ENCODE data around the gene OBSCN. TPM values are rescaled to one million over a fixed set of nuclear protein-coding genes. Genes with fewer than 3 reads are reported as not detected.
A peak's percentile ranks its signal among the peaks of the same experiment; 100 is the strongest.
"Not testable (repeated sequence)": the region's sequence is repeated elsewhere in the genome, so short reads cannot be mapped to it uniquely, and the experiment has no call there.

The OBSCN gene
- total and polyA plus RNA-seq, 11 donors = 155 to 524 (median 354) TPM

- 72 to 78% (median 76%) methylated on average over 22 of the region's 22 CpGs for WGBS, 4 donors
- peaks cover 0 to 90% (median 37%) of the 10 kb centered on the region in 9 donors for H3K36me3 ChIP-seq
Measured at GRCh38 chr1:228267962-228268880, 60.4 kb downstream of the OBSCN start.

DNA sequence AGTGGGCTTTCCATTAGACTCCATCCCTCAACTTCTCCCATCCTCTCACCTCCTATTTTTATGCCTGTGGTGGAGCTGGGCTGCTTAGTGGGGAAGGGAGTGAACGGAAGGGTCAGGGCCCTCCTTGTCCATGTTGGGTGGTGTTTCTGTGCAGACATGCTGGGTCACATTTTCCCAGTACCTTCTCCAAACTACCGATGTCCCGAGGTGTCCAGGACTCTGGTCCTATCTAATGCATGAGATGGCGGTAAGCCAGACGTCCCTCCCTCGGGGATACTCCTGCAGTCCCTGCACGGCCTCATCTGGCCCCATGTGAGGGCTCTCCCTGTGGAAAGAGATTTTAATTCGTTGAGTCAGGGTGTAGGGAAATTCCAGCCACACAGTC, 61.0 kb downstream of the OBSCN start:
- Histone ChIP-seq H3K36me3 (peaks cover 0 to 90% (median 30%) of the 10 kb centered on the region in 9 donors), H3K4me1 (peaks cover 0 to 30% (median 10%) of the 10 kb centered on the region in 12 donors), H3K9me3 (no peaks in the 10 kb centered on the region), H3K27ac (peak overlapping the region in 7 of 12 donors; percentile 8 to 80 (median 53)), H3K27me3 (no peaks in the 10 kb centered on the region), H3K4me3 (no peak overlapping the region)
- intact Hi-C loops (cut with DNase I) = no loop called here
- DNase-seq (peak in 1 of 5 donors; percentile 39), ATAC-seq (peak in 3 of 4 donors; percentile 8 to 27 (median 14))
- WGBS, 4 donors = 34 to 58% (median 52%) methylated on average over 8 of the region's 8 CpGs
- TF ChIP-seq, protein P1, sequence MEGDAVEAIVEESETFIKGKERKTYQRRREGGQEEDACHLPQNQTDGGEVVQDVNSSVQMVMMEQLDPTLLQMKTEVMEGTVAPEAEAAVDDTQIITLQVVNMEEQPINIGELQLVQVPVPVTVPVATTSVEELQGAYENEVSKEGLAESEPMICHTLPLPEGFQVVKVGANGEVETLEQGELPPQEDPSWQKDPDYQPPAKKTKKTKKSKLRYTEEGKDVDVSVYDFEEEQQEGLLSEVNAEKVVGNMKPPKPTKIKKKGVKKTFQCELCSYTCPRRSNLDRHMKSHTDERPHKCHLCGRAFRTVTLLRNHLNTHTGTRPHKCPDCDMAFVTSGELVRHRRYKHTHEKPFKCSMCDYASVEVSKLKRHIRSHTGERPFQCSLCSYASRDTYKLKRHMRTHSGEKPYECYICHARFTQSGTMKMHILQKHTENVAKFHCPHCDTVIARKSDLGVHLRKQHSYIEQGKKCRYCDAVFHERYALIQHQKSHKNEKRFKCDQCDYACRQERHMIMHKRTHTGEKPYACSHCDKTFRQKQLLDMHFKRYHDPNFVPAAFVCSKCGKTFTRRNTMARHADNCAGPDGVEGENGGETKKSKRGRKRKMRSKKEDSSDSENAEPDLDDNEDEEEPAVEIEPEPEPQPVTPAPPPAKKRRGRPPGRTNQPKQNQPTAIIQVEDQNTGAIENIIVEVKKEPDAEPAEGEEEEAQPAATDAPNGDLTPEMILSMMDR (IDR thresholded peaks at IDR 0.05) = no peak
- no peak for TF ChIP-seq POLR2A (IDR thresholded peaks at IDR 0.05)

More at GRCh38 chr1:228267962-228268880, 60.4 kb downstream of the OBSCN start:
- H3K27me3 ChIP-seq = no peaks in the 10 kb centered on the region
- intact Hi-C loops (cut with DNase I) = no loop called here
- H3K27ac ChIP-seq = peak overlapping the region in 11 of 12 donors; percentile 3 to 80 (median 52)
- TF ChIP-seq, protein P1 (IDR thresholded peaks at IDR 0.05) = no peak
- TF ChIP-seq POLR2A (IDR thresholded peaks at IDR 0.05) = no peak
- ATAC-seq (peak; percentile 84 to 92 (median 88)), DNase-seq (peak; percentile 60 to 80 (median 68))
- H3K4me3 ChIP-seq = no peak overlapping the region
- H3K4me1 ChIP-seq = peaks cover 0 to 30% (median 10%) of the 10 kb centered on the region in 12 donors
- no peaks in the 10 kb centered on the region for H3K9me3 ChIP-seq

DNA sequence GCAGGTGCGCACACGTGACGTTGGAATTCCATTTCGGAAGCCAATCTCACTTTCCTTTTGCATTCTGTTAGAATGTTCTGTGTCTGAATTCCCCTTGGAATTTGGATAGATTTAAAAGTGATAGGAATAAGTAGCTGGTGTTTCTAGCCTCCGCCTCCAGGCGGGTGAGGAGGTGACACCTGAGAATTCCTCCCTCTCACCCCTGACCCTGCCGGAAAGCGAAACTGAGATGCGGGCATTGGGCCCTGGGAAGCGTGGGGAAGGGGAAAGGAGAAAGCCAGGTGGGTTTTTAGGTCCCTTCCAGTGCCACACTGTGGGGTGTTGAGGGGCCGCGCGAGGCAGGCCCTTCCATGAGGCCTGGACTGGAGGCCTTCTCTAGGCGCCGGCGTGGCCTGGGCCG, 61.6 kb downstream of the OBSCN start:
- ATAC-seq; H3K9me3 ChIP-seq; H3K27me3 ChIP-seq; DNase-seq; intact Hi-C loops (cut with DNase I); H3K4me3 ChIP-seq: not testable (repeated sequence)
- Histone ChIP-seq H3K27ac (peak overlapping the region in 2 of 12 donors; percentile 58 to 80), H3K36me3 (peaks cover 0 to 90% (median 28%) of the 10 kb centered on the region in 9 donors), H3K4me1 (peaks cover 0 to 30% (median 10%) of the 10 kb centered on the region in 12 donors)
- whole genome bisulfite sequencing, 4 donors = 92 to 95% (median 94%) methylated on average over 10 to 16 of the region's 17 CpGs

DNA sequence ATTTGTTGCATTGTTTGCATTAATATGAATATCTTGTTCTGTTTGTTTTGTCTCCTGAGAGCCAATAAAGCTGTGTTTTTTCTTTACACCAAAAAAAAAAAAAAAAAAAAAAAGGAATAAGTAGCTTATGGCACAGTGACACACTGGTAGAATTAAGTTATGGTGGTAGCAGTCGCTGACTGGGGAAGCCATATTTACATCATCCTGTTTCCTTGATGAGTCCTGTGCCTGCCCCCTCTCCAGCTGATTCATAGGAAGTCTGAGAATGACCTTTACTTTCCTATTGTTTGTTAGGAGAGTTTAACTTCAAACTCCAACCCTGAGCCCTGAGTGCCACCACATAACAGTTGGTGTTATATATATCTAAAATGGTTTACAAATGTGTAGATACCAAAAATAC, 62.2 kb downstream of the OBSCN start:
- Histone ChIP-seq H3K27ac (no peak overlapping the region), H3K4me3 (no peak overlapping the region), H3K36me3 (peaks cover 0 to 90% (median 30%) of the 10 kb centered on the region in 9 donors), H3K27me3 (no peaks in the 10 kb centered on the region), H3K9me3 (no peaks in the 10 kb centered on the region), H3K4me1 (peaks cover 0 to 32% (median 10%) of the 10 kb centered on the region in 12 donors)
- WGBS, 4 donors = 61 to 75% (median 71%) methylated on average over 1 of the region's 1 CpG
- ATAC-seq (no peak), DNase-seq (peak in 1 of 5 donors; percentile 1)
- intact Hi-C loops (cut with DNase I) = loop anchor here in 3 of 10 donors (5.0 to 10.0 kb wide), 2 partner anchors 43 to 135 kb away; no protein-coding TSS in a partner anchor
- no peak for TF ChIP-seq POLR2A (IDR thresholded peaks at IDR 0.05)
- TF ChIP-seq, protein P1 (IDR thresholded peaks at IDR 0.05) = no peak

Measured in heart left ventricle (tissue), 16 donors.